H1 (cell line): Measurements from ENCODE around the gene APBB1. TPM values are rescaled to one million over a fixed set of nuclear protein-coding genes. Genes with fewer than 3 reads are reported as not detected.

Source experiments
- CTCF ChIA-PET: fragments of 300-600 bp; sonication (Branson Sonifier 250); formaldehyde crosslinking; loops from one replicate; lab custom pipeline; 2021; ENCODE audit not compliant: partially characterized antibody; lab: Charles Lee
- POLR2A ChIA-PET: fragments of 300-600 bp; sonication (Branson Sonifier 250); formaldehyde crosslinking; loops from one replicate; lab custom pipeline; 2021; ENCODE audit warnings: inconsistent platforms; ENCODE audit not compliant: partially characterized antibody; lab: Charles Lee
- DNase-seq, 2 experiments: peaks; one replicate each; pipeline versions ENCODE4 v3.0.0 to v3.0.0-alpha.2; 2010 to 2022; ENCODE audit warnings: low spot score in 2 of 2, low read depth in 1 of 2, mixed read lengths in 1 of 2
- FAIRE-seq: peaks from 2 replicates; lab custom pipeline; 2011; peaks lifted over from hg19 to GRCh38; lab: Jason Lieb, UNC
- H2AFZ ChIP-seq: 2 replicates; pipeline ENCODE4 v1.8.1; 2012; ENCODE audit warnings: low read length, inconsistent platforms
- H2AK5ac ChIP-seq: 2 replicates; pipeline ENCODE4 v1.6.1; 2013; ENCODE audit warnings: low read depth, low read length
- H2BK120ac ChIP-seq: replicated peaks from 2 replicates; pipeline ENCODE3; 2013; ENCODE audit warnings: low read depth, low read length, inconsistent platforms
- H2BK12ac ChIP-seq: 2 replicates; pipeline ENCODE4 v1.6.1; 2013; ENCODE audit warnings: low read depth, low read length
- H2BK15ac ChIP-seq: 2 replicates; pipeline ENCODE4 v1.6.1; 2013; ENCODE audit warnings: low read length
- H2BK20ac ChIP-seq: 2 replicates; pipeline ENCODE4 v1.6.1; 2013; ENCODE audit warnings: low read length
- H2BK5ac ChIP-seq: 2 replicates; pipeline ENCODE4 v1.6.1; 2013; ENCODE audit warnings: low read depth, low read length
- H3K14ac ChIP-seq: 2 replicates; pipeline ENCODE4 v1.6.1; 2013; ENCODE audit warnings: inconsistent platforms; ENCODE audit not compliant: insufficient read length
- H3K18ac ChIP-seq: 2 replicates; pipeline ENCODE4 v1.6.1; 2013; ENCODE audit warnings: low read length; ENCODE audit errors: extremely low read depth
- H3K23ac ChIP-seq: 2 replicates; pipeline ENCODE4 v1.6.1; 2013; ENCODE audit warnings: inconsistent platforms; ENCODE audit not compliant: insufficient read length
- H3K23me2 ChIP-seq: 2 replicates; pipeline ENCODE4 v1.6.1; 2013; ENCODE audit warnings: low read depth, low read length
- H3K27ac ChIP-seq: 2 replicates; pipeline ENCODE4 v1.6.1; 2011; ENCODE audit warnings: low read depth, low read length, inconsistent platforms
- H3K27me3 ChIP-seq, 4 experiments: replicated peaks in 1 of 4; 1 replicate in 1 of 4; 2 replicates in 3 of 4; pipeline versions ENCODE4 v1.6.1 to v1.8.1; 2011 to 2013; ENCODE audit warnings: low read length in 3 of 4, mild to moderate bottlenecking in 3 of 4, inconsistent platforms in 2 of 4, mixed read lengths in 2 of 4, moderate library complexity in 1 of 4; ENCODE audit not compliant: control insufficient read depth in 3 of 4, insufficient read depth in 3 of 4; ENCODE audit errors: extremely low read depth in 1 of 4
- H3K36me3 ChIP-seq, 4 experiments: 2 replicates each; pipeline versions ENCODE4 v1.6.1 to v1.8.1; 2011 to 2013; ENCODE audit warnings: mild to moderate bottlenecking in 4 of 4, low read length in 3 of 4, moderate library complexity in 2 of 4, control low read depth in 1 of 4, inconsistent platforms in 1 of 4; ENCODE audit not compliant: insufficient read depth in 4 of 4, control insufficient read depth in 2 of 4
- H3K4ac ChIP-seq: replicated peaks from 2 replicates; pipeline ENCODE3; 2013; ENCODE audit warnings: low read length, low read depth, mixed read lengths, inconsistent platforms; ENCODE audit not compliant: insufficient read length
- H3K4me1 ChIP-seq, 4 experiments: replicated peaks in 1 of 4; 1 replicate in 1 of 4; 2 replicates in 3 of 4; pipeline versions ENCODE4 v1.6.1 to v1.8.1; 2011 to 2013; ENCODE audit warnings: low read length in 3 of 4, inconsistent platforms in 2 of 4, mixed read lengths in 1 of 4; ENCODE audit not compliant: insufficient read depth in 4 of 4, control insufficient read depth in 3 of 4
- H3K4me2 ChIP-seq, 2 experiments: 2 replicates each; pipeline versions ENCODE4 v1.6.1 to v1.8.1; 2011 to 2013; ENCODE audit warnings: low read depth in 2 of 2, low read length in 2 of 2, control low read depth in 1 of 2, inconsistent platforms in 1 of 2, mild to moderate bottlenecking in 1 of 2; ENCODE audit not compliant: insufficient read depth in 1 of 2
- H3K4me3 ChIP-seq, 4 experiments: fragments of 200-600, 300-600 bp in 1 of 4; sonication (generic), shearing (Covaris generic), sonication (Bioruptor Twin) in 1 of 4; 2 replicates each; pipeline versions ENCODE4 v1.5.1 to v1.8.1; 2011 to 2016; ENCODE audit warnings: low read length in 4 of 4, low read depth in 3 of 4, control low read depth in 2 of 4, inconsistent platforms in 2 of 4, mild to moderate bottlenecking in 2 of 4, mixed read lengths in 1 of 4, moderate library complexity in 1 of 4; ENCODE audit not compliant: insufficient read depth in 2 of 4; ENCODE audit errors: extremely low read depth in 1 of 4
- H3K56ac ChIP-seq: replicated peaks from 2 replicates; pipeline ENCODE3; 2013; ENCODE audit warnings: low read depth, mild to moderate bottlenecking, mixed read lengths, low read length, inconsistent platforms; ENCODE audit not compliant: insufficient read length
- H3K79me1 ChIP-seq: 2 replicates; pipeline ENCODE4 v1.6.1; 2013; ENCODE audit warnings: low read depth, low read length, control low read depth
- H3K79me2 ChIP-seq, 2 experiments: 2 replicates each; pipeline versions ENCODE4 v1.6.1 to v1.8.1; 2012 to 2013; ENCODE audit warnings: low read length in 2 of 2, mild to moderate bottlenecking in 2 of 2, inconsistent platforms in 1 of 2; ENCODE audit not compliant: insufficient read depth in 2 of 2, control insufficient read depth in 1 of 2
- H3K9ac ChIP-seq, 4 experiments: replicated peaks in 1 of 4; 1 replicate in 1 of 4; 2 replicates in 3 of 4; pipeline versions ENCODE4 v1.6.1 to v1.8.1; 2011 to 2013; ENCODE audit warnings: low read depth in 3 of 4, low read length in 3 of 4, control low read depth in 2 of 4, mild to moderate bottlenecking in 2 of 4, moderate library complexity in 2 of 4, inconsistent platforms in 1 of 4; ENCODE audit errors: extremely low read depth in 1 of 4
- H3K9me3 ChIP-seq, 2 experiments: 2 replicates each; pipeline versions ENCODE4 v1.6.1 to v1.8.1; 2012 to 2013; ENCODE audit warnings: mild to moderate bottlenecking in 2 of 2, moderate library complexity in 2 of 2, control low read depth in 1 of 2, inconsistent platforms in 1 of 2, low read depth in 1 of 2, low read length in 1 of 2, mixed read lengths in 1 of 2; ENCODE audit not compliant: insufficient read depth in 2 of 2
- H4K20me1 ChIP-seq, 2 experiments: replicated peaks in 1 of 2; 2 replicates each; pipeline versions ENCODE3 to v1.8.1; 2011 to 2013; ENCODE audit warnings: inconsistent platforms in 2 of 2, low read length in 2 of 2, mild to moderate bottlenecking in 1 of 2; ENCODE audit not compliant: insufficient read depth in 2 of 2, control insufficient read depth in 1 of 2
- H4K5ac ChIP-seq: 2 replicates; pipeline ENCODE4 v1.6.1; 2013; ENCODE audit warnings: low read length, low read depth, mixed read lengths, inconsistent platforms; ENCODE audit not compliant: insufficient read length
- H4K8ac ChIP-seq: 2 replicates; pipeline ENCODE4 v1.8.0; 2013; ENCODE audit warnings: mild to moderate bottlenecking, moderate library complexity, low read length, inconsistent platforms; ENCODE audit not compliant: insufficient read depth; ENCODE audit errors: extremely low read depth
- H4K91ac ChIP-seq: replicated peaks from 2 replicates; pipeline ENCODE3; 2013; ENCODE audit warnings: low read length, mixed read lengths, inconsistent platforms; ENCODE audit not compliant: insufficient read length
- KDM1A ChIP-seq: fragments of 200-600, 300-600 bp; sonication (generic); IDR thresholded peaks from 2 replicates; pipeline ENCODE4 v1.7.1; 2016; ENCODE audit warnings: mild to moderate bottlenecking, low read length, borderline replicate concordance
- polyA plus RNA-seq, 7 experiments: library from polyadenylated mRNA; depleted of rRNA in 3 of 7; stranded (reverse) in 5 of 7; unstranded in 2 of 7; fragments of >200 nt in 5 of 7; fragments of 200-250 nt in 2 of 7; gene quantifications; 1 replicate in 5 of 7; 2 replicates in 1 of 7; 4 replicates in 1 of 7; pipeline versions ENCODE4 v1.2.1 to v1.2.3, GENCODE V29; 2011 to 2013; ENCODE audit warnings: missing spikeins in 2 of 7, mixed read lengths in 2 of 7
- total RNA-seq: library from RNA; stranded (reverse); fragmentation: NEBNext Ultra II Directional; extraction: Animal tissue kit (Norgen Biotek cat#: 25700); gene quantifications from 2 replicates; pipeline ENCODE4 v1.2.1, GENCODE V29; 2021

APBB1 gene
- total and polyA plus RNA-seq, 2 of the 8 experiments (the other 6 are each of a cell fraction or from before 2014, with no cell fraction given), result 23.9 to 33.1 TPM

GRCh38 chr11:6427516-6427915 is 8.6 kb upstream of the APBB1 start:
- Histone ChIP-seq H2AFZ (no peak overlapping the region), H4K91ac (no peak overlapping the region), H2BK120ac (no peak overlapping the region), H3K23me2 (no peaks in the 10 kb centered on the region), H3K79me2 (no peaks in the 10 kb centered on the region), H3K79me1 (no peaks in the 10 kb centered on the region), H3K9ac (no peak overlapping the region), H3K4me2 (peak overlapping the region in 1 of 2 experiments; percentile 49; a peak in 2 of 4 replicates), H4K5ac (no peak overlapping the region), H3K9me3 (no peaks in the 10 kb centered on the region), H3K4me3 (no peak overlapping the region), H3K4me1 (peaks cover 0 to 3% (median 1%) of the 10 kb centered on the region in 4 experiments; a peak in 2 of 7 replicates), H2BK15ac (no peak overlapping the region), H3K18ac (no peak overlapping the region; the same call in 1 of the 2 replicates), H2BK5ac (no peak overlapping the region), H2BK20ac (peak overlapping the region; percentile 62; the same call in 1 of the 2 replicates), H3K23ac (no peak overlapping the region), H3K36me3 (no peaks in the 10 kb centered on the region), H3K27ac (no peak overlapping the region), H3K27me3 (peaks cover 0 to 2% (median 0%) of the 10 kb centered on the region in 4 experiments; a peak in 2 of 7 replicates), H3K14ac (no peak overlapping the region), H3K56ac (no peak overlapping the region), H4K8ac (no peak overlapping the region), H3K4ac (no peak overlapping the region), H2AK5ac (no peak overlapping the region), H2BK12ac (peak overlapping the region; percentile 11; the same call in 1 of the 2 replicates), H4K20me1 (no peaks in the 10 kb centered on the region)
- peak; percentile 96 for FAIRE-seq
- POLR2A ChIA-PET, result interaction anchor here (0.7 to 1.6 kb wide), 5 partner anchors 12 to 49 kb away, joined by 3 to 7 read pairs (median 4); no protein-coding TSS in a partner anchor
- DNase-seq, result no peak
- CTCF ChIA-PET, result interaction anchor here (0.8 to 6.5 kb wide), 10 partner anchors 9 to 278 kb away, joined by 3 to 159 read pairs (median 3); partner anchors contain the start of genes HPX and TRIM3
- 0 out of 2 replicates have a peak, but pooled peaks have one; percentile 20 for TF ChIP-seq KDM1A
